ENCODE results near the gene S100A13. TPM values are rescaled to one million over a fixed set of nuclear protein-coding genes. Genes with fewer than 3 reads are reported as not detected.

The S100A13 gene
- total and polyA plus RNA-seq, 9 of the 15 experiments (the other 6 are each of a cell fraction or from before 2014, with no cell fraction given), result 41.9 to 129 (median 58.0) TPM

DNA sequence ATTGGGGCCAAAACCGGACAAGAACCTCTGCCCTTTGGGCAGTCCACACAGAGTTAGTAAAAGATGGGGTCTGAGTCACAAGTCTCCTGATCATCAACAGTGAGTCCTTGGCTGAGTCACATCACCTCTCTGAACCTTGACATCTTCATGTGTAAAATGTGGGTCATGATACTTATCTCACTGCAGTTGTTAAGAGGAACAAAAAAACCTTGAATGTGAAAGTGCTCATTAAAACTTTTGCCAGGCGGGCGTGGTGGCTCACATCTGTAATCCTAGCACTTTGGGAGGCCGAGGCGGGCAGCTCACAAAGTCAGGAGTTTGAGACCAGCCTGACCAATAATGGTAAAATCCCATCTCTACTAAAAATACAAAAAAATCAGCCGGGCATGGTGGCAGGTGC lies 30.1 kb downstream of the S100A13 start (continued):
- TF ChIP-seq MEIS2 (IDR thresholded peaks at IDR 0.05; ENCODE audit: partially characterized antibody) (peak; percentile 2), EGR1 (conservative IDR thresholded peaks at IDR 0.05) (no peak), ZNF224 (CRISPR knock-in tag; IDR thresholded peaks at IDR 0.05) (no peak), CBFA2T3 (IDR thresholded peaks at IDR 0.05) (0 out of 2 replicates have a peak, but pooled peaks have one; percentile 5), CREB1 (IDR thresholded peaks at IDR 0.05) (no peak), CREB1 (CRISPR knock-in tag; IDR thresholded peaks at IDR 0.05) (no peak), DPF2 (IDR thresholded peaks at IDR 0.05) (peak; percentile 48), ZBTB17 (CRISPR knock-in tag; IDR thresholded peaks at IDR 0.05) (no peak), TFAM (CRISPR knock-in tag; conservative IDR thresholded peaks at IDR 0.05) (no peak), CBX3 (IDR thresholded peaks at IDR 0.05; ENCODE audit: borderline replicate concordance in 1 of 2, low read length in 2 of 2) (no peak), KLF6 (CRISPR knock-in tag; IDR thresholded peaks at IDR 0.05; ENCODE audit: borderline replicate concordance) (no peak), ZNF143 (CRISPR knock-in tag; IDR thresholded peaks at IDR 0.05) (no peak), GABPB2 (CRISPR knock-in tag; conservative IDR thresholded peaks at IDR 0.05) (no peak), STAT5A (IDR thresholded peaks at IDR 0.05; ENCODE audit: borderline replicate concordance, low read length) (no peak), SMARCC2 (IDR thresholded peaks at IDR 0.05; ENCODE audit: low read depth) (0 out of 2 replicates have a peak, but pooled peaks have one; percentile 19), ZNF282 (CRISPR knock-in tag; IDR thresholded peaks at IDR 0.05) (no peak), ZFPM2 (CRISPR knock-in tag; IDR thresholded peaks at IDR 0.05) (no peak), KDM5B (IDR thresholded peaks at IDR 0.05; ENCODE audit: insufficient replicate concordance, low read depth, low read length) (no peak), GATAD2B (IDR thresholded peaks at IDR 0.05; ENCODE audit: borderline replicate concordance) (no peak), DMBX1 (CRISPR knock-in tag; IDR thresholded peaks at IDR 0.05; ENCODE audit: borderline replicate concordance) (no peak), KAT7 (CRISPR knock-in tag; IDR thresholded peaks at IDR 0.05; ENCODE audit: borderline replicate concordance) (no peak), SMAD1 (IDR thresholded peaks at IDR 0.05; ENCODE audit: low read depth, low read length, partially characterized antibody) (no peak), NR2C2 (CRISPR knock-in tag; IDR thresholded peaks at IDR 0.05) (no peak), NR2C2 (tag; IDR thresholded peaks at IDR 0.05) (peak; percentile 87), JUND (IDR thresholded peaks at IDR 0.05; ENCODE audit: borderline replicate concordance, low read depth, low read length) (peak; percentile 85), JUND (tag; IDR thresholded peaks at IDR 0.05; ENCODE audit: borderline replicate concordance, low read depth, low read length) (peak; percentile 73; the same call in 1 of the 3 replicates), MECOM (CRISPR knock-in tag; IDR thresholded peaks at IDR 0.05) (no peak)
- TF ChIP-seq, protein P1, sequence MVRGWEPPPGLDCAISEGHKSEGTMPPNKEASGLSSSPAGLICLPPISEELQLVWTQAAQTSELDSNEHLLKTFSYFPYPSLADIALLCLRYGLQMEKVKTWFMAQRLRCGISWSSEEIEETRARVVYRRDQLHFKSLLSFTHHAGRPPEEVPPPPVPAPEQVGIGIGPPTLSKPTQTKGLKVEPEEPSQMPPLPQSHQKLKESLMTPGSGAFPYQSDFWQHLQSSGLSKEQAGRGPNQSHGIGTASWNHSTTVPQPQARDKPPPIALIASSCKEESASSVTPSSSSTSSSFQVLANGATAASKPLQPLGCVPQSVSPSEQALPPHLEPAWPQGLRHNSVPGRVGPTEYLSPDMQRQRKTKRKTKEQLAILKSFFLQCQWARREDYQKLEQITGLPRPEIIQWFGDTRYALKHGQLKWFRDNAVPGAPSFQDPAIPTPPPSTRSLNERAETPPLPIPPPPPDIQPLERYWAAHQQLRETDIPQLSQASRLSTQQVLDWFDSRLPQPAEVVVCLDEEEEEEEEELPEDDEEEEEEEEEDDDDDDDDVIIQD (CRISPR knock-in tag; IDR thresholded peaks at IDR 0.05), result no peak
- TF ChIP-seq, protein P2, sequence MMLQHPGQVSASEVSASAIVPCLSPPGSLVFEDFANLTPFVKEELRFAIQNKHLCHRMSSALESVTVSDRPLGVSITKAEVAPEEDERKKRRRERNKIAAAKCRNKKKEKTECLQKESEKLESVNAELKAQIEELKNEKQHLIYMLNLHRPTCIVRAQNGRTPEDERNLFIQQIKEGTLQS (IDR thresholded peaks at IDR 0.05), result peak; percentile 83
- TF ChIP-seq, protein P2 (CRISPR knock-in tag; conservative IDR thresholded peaks at IDR 0.05), result no peak
- TF ChIP-seq, protein P3, sequence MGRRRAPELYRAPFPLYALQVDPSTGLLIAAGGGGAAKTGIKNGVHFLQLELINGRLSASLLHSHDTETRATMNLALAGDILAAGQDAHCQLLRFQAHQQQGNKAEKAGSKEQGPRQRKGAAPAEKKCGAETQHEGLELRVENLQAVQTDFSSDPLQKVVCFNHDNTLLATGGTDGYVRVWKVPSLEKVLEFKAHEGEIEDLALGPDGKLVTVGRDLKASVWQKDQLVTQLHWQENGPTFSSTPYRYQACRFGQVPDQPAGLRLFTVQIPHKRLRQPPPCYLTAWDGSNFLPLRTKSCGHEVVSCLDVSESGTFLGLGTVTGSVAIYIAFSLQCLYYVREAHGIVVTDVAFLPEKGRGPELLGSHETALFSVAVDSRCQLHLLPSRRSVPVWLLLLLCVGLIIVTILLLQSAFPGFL (CRISPR knock-in tag; IDR thresholded peaks at IDR 0.05), result no peak

Measured in K562 (cell line).